Stimulated activated CD8-positive, alpha-beta memory T cell treated with anti-CD3 and anti-CD28 coated beads, Interleukin-4, amount 100 ng/mL, for 4 hours (primary cell): Measurements from ENCODE around the gene IWS1.
"Not testable (repeated sequence)": the region's sequence is repeated elsewhere in the genome, so short reads cannot be mapped to it uniquely, and the experiment has no call there.

Experiments
- DNase-seq, 2 donors: peaks; one replicate each; pipeline ENCODE4 v3.0.0-alpha.2; 2020; ENCODE audit warnings: low read depth in 2 of 2, low spot score in 1 of 2

Gene IWS1

GRCh38 chr2:127455566-127456493, 70.5 kb downstream of the IWS1 start:
- no peak for DNase-seq

GRCh38 chr2:127454595-127455565, 71.4 kb downstream of the IWS1 start:
- DNase-seq: no peak

GRCh38 chr2:127453392-127454171, 72.7 kb downstream of the IWS1 start:
- DNase-seq: no peak

- DNase-seq: no peak
Measured at GRCh38 chr2:127453013-127453391, 73.3 kb downstream of the IWS1 start.

GRCh38 chr2:127452423-127452822, 73.9 kb downstream of the IWS1 start:
- not testable (repeated sequence) for DNase-seq

GRCh38 chr2:127451981-127452380, 74.3 kb downstream of the IWS1 start:
- DNase-seq: no peak

GRCh38 chr2:127449898-127450297, 76.4 kb downstream of the IWS1 start:
- DNase-seq: no peak

GRCh38 chr2:127449414-127449813, 76.9 kb downstream of the IWS1 start:
- DNase-seq: no peak

GRCh38 chr2:127448526-127448925, 77.8 kb downstream of the IWS1 start:
- DNase-seq: no peak

GRCh38 chr2:127439343-127439742, 86.9 kb downstream of the IWS1 start:
- no peak for DNase-seq

GRCh38 chr2:127437781-127438726, 88.2 kb downstream of the IWS1 start:
- DNase-seq: no peak

GRCh38 chr2:127437056-127437455, 89.2 kb downstream of the IWS1 start:
- no peak for DNase-seq

- DNase-seq: no peak
Measured at GRCh38 chr2:127434515-127434914, 91.8 kb downstream of the IWS1 start.

GRCh38 chr2:127431408-127432023, 94.8 kb downstream of the IWS1 start:
- DNase-seq: no peak
